Islet of Langerhans (tissue), 1 donor: ENCODE measurements around the gene TRIL.

ENCODE experiments used
- FAIRE-seq: peaks from one replicate; lab custom pipeline; 2011; peaks lifted over from hg19 to GRCh38; lab: Jason Lieb, UNC

The TRIL gene

GRCh38 chr7:28939844-28940544, 18.1 kb downstream of the TRIL start:
- no peak for FAIRE-seq

- FAIRE-seq = no peak
These were observed 18.8 kb downstream of the TRIL start for GRCh38 chr7:28939367-28939766.

GRCh38 chr7:28937619-28938018, 20.5 kb downstream of the TRIL start:
- no peak for FAIRE-seq

- no peak for FAIRE-seq
These were observed 21.0 kb downstream of the TRIL start for GRCh38 chr7:28937103-28937502.

- no peak for FAIRE-seq
These were observed 24.2 kb downstream of the TRIL start for GRCh38 chr7:28933846-28934320.

- FAIRE-seq = no peak
These were observed 26.6 kb downstream of the TRIL start for GRCh38 chr7:28931565-28931964.

GRCh38 chr7:28926871-28927597, 31.1 kb downstream of the TRIL start:
- peak; percentile 91 for FAIRE-seq

GRCh38 chr7:28922624-28923331, 35.4 kb downstream of the TRIL start:
- FAIRE-seq = peak; percentile 58

GRCh38 chr7:28921822-28922221, 36.3 kb downstream of the TRIL start:
- FAIRE-seq = peak; percentile 98

- no peak for FAIRE-seq
These were observed 37.7 kb downstream of the TRIL start for GRCh38 chr7:28920424-28920823.

GRCh38 chr7:28919510-28919909, 38.6 kb downstream of the TRIL start:
- no peak for FAIRE-seq

- FAIRE-seq = no peak
These were observed 49.4 kb downstream of the TRIL start for GRCh38 chr7:28908775-28909174.

- no peak for FAIRE-seq
These were observed 52.7 kb downstream of the TRIL start for GRCh38 chr7:28905464-28905863.

- FAIRE-seq = no peak
These were observed 53.5 kb downstream of the TRIL start for GRCh38 chr7:28904578-28905048.

- no peak for FAIRE-seq
These were observed 54.2 kb downstream of the TRIL start for GRCh38 chr7:28903730-28904577.
